Mesothelial cell of epicardium (in vitro differentiated cells): ENCODE results near the gene CFAP52. TPM values are rescaled to one million over a fixed set of nuclear protein-coding genes. Genes with fewer than 3 reads are reported as not detected.
"Not testable (repeated sequence)": the region's sequence is repeated elsewhere in the genome, so short reads cannot be mapped to it uniquely, and the experiment has no call there.

Experiments used
- DNase-seq, 2 experiments: peaks; one replicate each; pipeline ENCODE4 v3.0.0; 2021; ENCODE audit warnings: low spot score in 2 of 2; ENCODE audit not compliant: unreplicated experiment in 2 of 2
- H3K27ac Mint-ChIP-seq: 2 replicates; pipeline ENCODE4 v1.8.0; 2021; ENCODE audit warnings: mixed read lengths
- H3K27me3 Mint-ChIP-seq: 2 replicates; pipeline ENCODE4 v1.8.0; 2021; ENCODE audit warnings: low read depth, mixed read lengths
- H3K36me3 Mint-ChIP-seq: 2 replicates; pipeline ENCODE4 v1.8.0; 2021; ENCODE audit warnings: mixed read lengths
- H3K4me1 Mint-ChIP-seq: 2 replicates; pipeline ENCODE4 v1.8.0; 2021; ENCODE audit warnings: mixed read lengths
- H3K4me3 Mint-ChIP-seq: 2 replicates; pipeline ENCODE4 v1.8.0; 2021; ENCODE audit warnings: mild to moderate bottlenecking, moderate library complexity, mixed read lengths
- H3K9me3 Mint-ChIP-seq: 2 replicates; pipeline ENCODE4 v1.8.0; 2021; ENCODE audit warnings: mixed read lengths
- CTCF ChIP-seq: fragments of 200-600 bp; sonication (generic); IDR thresholded peaks from one replicate; pipeline ENCODE4 v1.5.0; 2021; ENCODE audit warnings: antibody characterized with exemption; ENCODE audit not compliant: unreplicated experiment
- total RNA-seq: library from RNA; stranded (reverse); gene quantifications from 3 replicates; pipeline ENCODE4 v1.2.1, GENCODE V29; 2021

Gene CFAP52
- total RNA-seq, 1 donor from 2014 or later = not detected

- no peaks in the 10 kb centered on the region for H3K4me1 Mint-ChIP-seq
- no peak overlapping the region for H3K4me3 Mint-ChIP-seq
- no peak for DNase-seq
- TF ChIP-seq CTCF = no peak
- no peaks in the 10 kb centered on the region for H3K27me3 Mint-ChIP-seq
- no peak overlapping the region for H3K27ac Mint-ChIP-seq
- peaks cover 2% of the 10 kb centered on the region for H3K36me3 Mint-ChIP-seq
- H3K9me3 Mint-ChIP-seq = no peaks in the 10 kb centered on the region
These were observed 27.2 kb upstream of the CFAP52 start for GRCh38 chr17:9549215-9549614.

GRCh38 chr17:9553181-9553580 is 23.3 kb upstream of the CFAP52 start:
- H3K36me3 Mint-ChIP-seq = peaks cover 5% of the 10 kb centered on the region
- DNase-seq = no peak
- TF ChIP-seq CTCF = no peak
- H3K4me1 Mint-ChIP-seq = no peaks in the 10 kb centered on the region
- H3K27ac Mint-ChIP-seq = no peak overlapping the region
- no peaks in the 10 kb centered on the region for H3K9me3 Mint-ChIP-seq
- H3K27me3 Mint-ChIP-seq = no peaks in the 10 kb centered on the region
- no peak overlapping the region for H3K4me3 Mint-ChIP-seq

GRCh38 chr17:9553596-9553995 is 22.8 kb upstream of the CFAP52 start:
- H3K27ac Mint-ChIP-seq = no peak overlapping the region
- no peaks in the 10 kb centered on the region for H3K9me3 Mint-ChIP-seq

GRCh38 chr17:9554715-9555114 is 21.7 kb upstream of the CFAP52 start:
- H3K4me1 Mint-ChIP-seq, H3K27me3 Mint-ChIP-seq, H3K4me3 Mint-ChIP-seq, H3K9me3 Mint-ChIP-seq, DNase-seq, H3K27ac Mint-ChIP-seq, H3K36me3 Mint-ChIP-seq: not testable (repeated sequence)
- peak; percentile 41 for TF ChIP-seq CTCF

More at GRCh38 chr17:9553596-9553995, 22.8 kb upstream of the CFAP52 start:
- Mint-ChIP-seq H3K36me3 (peaks cover 5% of the 10 kb centered on the region), H3K4me3 (no peak overlapping the region), H3K4me1 (no peaks in the 10 kb centered on the region), H3K27me3 (no peaks in the 10 kb centered on the region)
- no peak for TF ChIP-seq CTCF
- DNase-seq = no peak

- DNase-seq = no peak
- no peak for TF ChIP-seq CTCF
- Mint-ChIP-seq H3K27me3 (no peaks in the 10 kb centered on the region), H3K36me3 (peaks cover 5% of the 10 kb centered on the region), H3K4me1 (no peaks in the 10 kb centered on the region), H3K27ac (no peak overlapping the region), H3K4me3 (no peak overlapping the region), H3K9me3 (no peaks in the 10 kb centered on the region)
These were observed 19.2 kb upstream of the CFAP52 start for GRCh38 chr17:9557161-9557755.

- no peak for TF ChIP-seq CTCF
- Mint-ChIP-seq H3K4me3 (no peak overlapping the region), H3K9me3 (no peaks in the 10 kb centered on the region), H3K36me3 (peaks cover 8% of the 10 kb centered on the region), H3K27ac (no peak overlapping the region), H3K4me1 (no peaks in the 10 kb centered on the region), H3K27me3 (no peaks in the 10 kb centered on the region)
- no peak for DNase-seq
These were observed 18.6 kb upstream of the CFAP52 start for GRCh38 chr17:9557857-9558256.
